ENCODE measurements around the gene CLINT1.

DNA sequence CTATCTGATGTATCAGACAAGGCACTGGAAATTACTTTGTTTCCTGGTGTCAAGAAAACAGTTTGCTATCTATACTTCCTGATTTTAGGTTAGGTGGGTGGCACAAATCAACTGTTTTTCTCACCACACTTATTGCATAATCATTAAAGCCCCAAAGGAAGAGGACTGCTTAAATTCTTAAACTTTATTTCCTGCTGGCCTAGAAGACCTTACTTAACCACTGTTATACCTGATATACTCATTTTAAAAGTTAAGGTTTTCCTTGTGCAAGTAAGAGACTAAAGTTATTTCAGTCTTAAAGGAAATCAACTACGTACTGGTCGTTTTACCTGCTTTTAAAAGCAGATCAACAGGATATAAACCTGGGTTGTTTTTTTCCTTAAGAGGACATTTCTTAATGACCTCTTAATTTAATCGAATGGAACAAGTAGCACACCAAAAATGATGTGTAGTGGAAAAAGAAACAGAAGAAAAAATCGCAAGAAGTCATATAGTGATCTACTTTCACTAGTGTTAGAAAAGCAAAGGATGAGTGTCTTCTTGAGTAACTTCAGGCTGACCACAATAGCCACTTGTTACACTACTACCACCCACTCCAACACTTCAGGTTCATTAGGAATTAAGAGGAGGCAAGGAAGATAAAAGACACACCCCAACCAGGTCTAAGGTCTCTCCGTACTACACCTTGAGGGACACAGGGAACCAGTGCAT lies 974 bp downstream of the CLINT1 start:
- TF ChIP-seq POLR2AphosphoS5 (IDR thresholded peaks at IDR 0.05; ENCODE audit: low read depth, low read length) (no peak), TAF1 (IDR thresholded peaks at IDR 0.05; ENCODE audit: borderline replicate concordance, low read depth, low read length) (no peak), POLR2A (IDR thresholded peaks at IDR 0.05; ENCODE audit: low read depth, low read length) (no peak)
